CD4-positive, alpha-beta T cell treated with Interleukin-6 for 4 hours (primary cell): Measurements from ENCODE around the gene FGD2.
"Not testable (repeated sequence)": the region's sequence is repeated elsewhere in the genome, so short reads cannot be mapped to it uniquely, and the experiment has no call there.

Experiments
- DNase-seq: peaks from one replicate; pipeline ENCODE4 v3.0.0-alpha.2; 2020; ENCODE audit warnings: mixed read lengths

Gene FGD2

GRCh38 chr6:37041521-37041920 lies 36.1 kb downstream of the FGD2 start:
- no peak for DNase-seq

GRCh38 chr6:37042150-37042549 lies 36.7 kb downstream of the FGD2 start:
- DNase-seq = no peak

- DNase-seq = not testable (repeated sequence)
Measured at GRCh38 chr6:37043091-37043490, 37.6 kb downstream of the FGD2 start.

GRCh38 chr6:37047346-37047688 lies 41.9 kb downstream of the FGD2 start:
- DNase-seq = peak; percentile 23

- DNase-seq = no peak
Measured at GRCh38 chr6:37047689-37048402, 42.4 kb downstream of the FGD2 start.

GRCh38 chr6:37048403-37048850 lies 43.0 kb downstream of the FGD2 start:
- DNase-seq = no peak

GRCh38 chr6:37048851-37049757 lies 43.6 kb downstream of the FGD2 start:
- peak; percentile 86 for DNase-seq

- no peak for DNase-seq
Measured at GRCh38 chr6:37049758-37050044, 44.2 kb downstream of the FGD2 start.

- DNase-seq = peak; percentile 76
Measured at GRCh38 chr6:37050045-37050853, 44.8 kb downstream of the FGD2 start.

- no peak for DNase-seq
Measured at GRCh38 chr6:37050854-37051137, 45.3 kb downstream of the FGD2 start.

GRCh38 chr6:37051138-37052026 lies 45.9 kb downstream of the FGD2 start:
- peak; percentile 95 for DNase-seq

- no peak for DNase-seq
Measured at GRCh38 chr6:37052027-37052628, 46.7 kb downstream of the FGD2 start.

- DNase-seq = no peak
Measured at GRCh38 chr6:37053683-37054082, 48.2 kb downstream of the FGD2 start.

- DNase-seq = no peak
Measured at GRCh38 chr6:37054171-37054570, 48.7 kb downstream of the FGD2 start.

- DNase-seq = no peak
Measured at GRCh38 chr6:37054580-37054979, 49.1 kb downstream of the FGD2 start.

- DNase-seq = no peak
Measured at GRCh38 chr6:37056112-37056403, 50.6 kb downstream of the FGD2 start.

- DNase-seq = no peak
Measured at GRCh38 chr6:37056439-37057127, 51.1 kb downstream of the FGD2 start.

GRCh38 chr6:37057128-37057471 lies 51.6 kb downstream of the FGD2 start:
- no peak for DNase-seq

GRCh38 chr6:37057678-37058077 lies 52.2 kb downstream of the FGD2 start:
- no peak for DNase-seq

GRCh38 chr6:37058084-37058586 lies 52.7 kb downstream of the FGD2 start:
- DNase-seq = no peak

GRCh38 chr6:37058984-37059343 lies 53.5 kb downstream of the FGD2 start:
- DNase-seq = not testable (repeated sequence)
